Epithelial cell of esophagus (primary cell): Measurements from ENCODE around the gene ZRANB3.

Source experiments
- DNase-seq: peaks from one replicate; pipeline ENCODE4 v3.0.0; 2010; ENCODE audit warnings: low read depth
- H3K4me3 ChIP-seq: 2 replicates; pipeline ENCODE4 v1.5.1; 2011; ENCODE audit warnings: mild to moderate bottlenecking, low read length, control low read depth
- CTCF ChIP-seq: IDR thresholded peaks from 2 replicates; pipeline ENCODE4 v1.5.1; 2011; ENCODE audit warnings: low read depth, mild to moderate bottlenecking, low read length, control low read depth, inconsistent platforms; ENCODE audit not compliant: insufficient read depth; ENCODE audit errors: missing control alignments

Gene ZRANB3

GRCh38 chr2:135151615-135152014, 379.4 kb downstream of the ZRANB3 start:
- TF ChIP-seq CTCF: no peak
- DNase-seq: peak; percentile 25
- no peak overlapping the region for H3K4me3 ChIP-seq

DNA sequence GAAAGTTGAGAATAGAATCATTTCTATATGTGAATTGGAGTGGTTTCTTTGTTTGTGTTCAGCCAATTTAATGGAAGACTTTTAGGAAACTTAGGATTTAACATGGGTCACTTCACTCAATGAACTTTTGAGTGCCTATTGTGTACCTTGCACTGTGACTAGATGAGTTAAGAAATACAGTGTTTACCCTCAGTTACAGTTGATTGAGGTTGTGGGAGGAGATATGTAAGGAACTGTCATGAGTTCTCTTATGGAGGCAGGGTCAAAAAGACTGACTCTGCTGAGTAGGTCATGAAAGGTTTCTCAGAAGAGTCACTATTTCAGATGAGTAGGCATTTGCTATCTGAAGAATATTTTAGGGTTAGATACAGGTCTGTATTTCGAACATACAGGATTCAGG, 380.3 kb downstream of the ZRANB3 start:
- no peak overlapping the region for H3K4me3 ChIP-seq
- no peak for TF ChIP-seq CTCF
- peak; percentile 29 for DNase-seq

GRCh38 chr2:135149251-135149650, 381.8 kb downstream of the ZRANB3 start:
- DNase-seq: peak; percentile 74
- TF ChIP-seq CTCF: no peak
- H3K4me3 ChIP-seq: no peak overlapping the region

- peak; percentile 82 for DNase-seq
- TF ChIP-seq CTCF: no peak
- no peak overlapping the region for H3K4me3 ChIP-seq
Measured at GRCh38 chr2:135144343-135144742, 386.7 kb downstream of the ZRANB3 start.

DNA sequence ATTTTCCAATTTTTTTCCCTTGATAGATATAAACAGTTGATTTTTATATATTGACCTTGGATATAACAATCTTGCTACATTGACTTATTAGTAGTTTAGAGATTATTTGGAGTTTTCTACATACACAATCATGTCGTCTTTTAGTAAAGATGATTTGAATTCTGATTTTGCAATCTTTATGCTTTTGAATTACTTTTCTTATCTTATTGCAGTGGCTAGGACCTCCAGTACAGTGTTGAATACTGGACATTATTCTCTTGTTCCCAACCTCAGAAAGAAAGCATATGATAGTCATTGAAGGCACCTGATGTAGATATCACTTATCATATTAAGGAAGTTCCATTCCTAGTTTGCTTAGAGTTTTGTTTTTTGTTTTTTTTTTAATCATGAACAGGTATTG, 388.7 kb downstream of the ZRANB3 start:
- TF ChIP-seq CTCF: no peak
- H3K4me3 ChIP-seq: no peak overlapping the region
- DNase-seq: no peak

- TF ChIP-seq CTCF: no peak
- no peak overlapping the region for H3K4me3 ChIP-seq
- DNase-seq: no peak
Measured at GRCh38 chr2:135140606-135141005, 390.4 kb downstream of the ZRANB3 start.

DNA sequence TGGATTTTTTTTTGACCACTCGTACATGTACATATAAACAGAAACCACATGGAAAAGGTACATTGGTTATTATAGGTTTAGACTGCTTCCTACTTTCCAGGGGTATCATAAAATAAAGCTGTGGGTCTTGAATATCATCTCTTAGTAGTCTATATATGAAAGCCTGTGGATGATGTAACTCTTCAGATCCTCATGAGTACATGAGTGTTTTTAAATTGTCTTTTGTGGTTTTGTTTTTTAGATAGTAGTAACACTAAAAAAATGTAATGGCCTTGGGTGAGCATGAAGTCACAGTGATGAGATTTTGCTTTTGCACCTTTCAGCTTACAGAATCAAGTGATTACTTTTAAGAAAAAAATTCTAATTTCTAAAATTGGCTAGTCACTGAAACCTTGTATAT, 398.7 kb downstream of the ZRANB3 start:
- DNase-seq: peak; percentile 16
- TF ChIP-seq CTCF: no peak
- no peak overlapping the region for H3K4me3 ChIP-seq
